Eye (tissue), 1 donor: ENCODE measurements around the gene MGAT4B.

ENCODE experiments used
- DNase-seq: peaks from one replicate; pipeline ENCODE4 v3.0.0-alpha.2; 2015

MGAT4B gene

GRCh38 chr5:179825655-179826182 lies 19.1 kb upstream of the MGAT4B start:
- DNase-seq, result no peak

GRCh38 chr5:179824745-179825112 lies 18.1 kb upstream of the MGAT4B start:
- no peak for DNase-seq

GRCh38 chr5:179823937-179824744 lies 17.5 kb upstream of the MGAT4B start:
- no peak for DNase-seq

- DNase-seq, result no peak
Observed at GRCh38 chr5:179822444-179822990, 15.9 kb upstream of the MGAT4B start.

GRCh38 chr5:179822059-179822432 lies 15.4 kb upstream of the MGAT4B start:
- DNase-seq, result no peak

- peak; percentile 92 for DNase-seq
Observed at GRCh38 chr5:179821298-179822058, 14.8 kb upstream of the MGAT4B start.

- peak; percentile 95 for DNase-seq
Observed at GRCh38 chr5:179820483-179821297, 14.0 kb upstream of the MGAT4B start, which contains the start of gene SQSTM1. SQSTM1 (plus strand) TSS chr5:179820905; CDS start chr5:179820937, 32 bp downstream.

- no peak for DNase-seq
Observed at GRCh38 chr5:179820127-179820482, 13.4 kb upstream of the MGAT4B start.

GRCh38 chr5:179819296-179820126 lies 12.8 kb upstream of the MGAT4B start:
- peak; percentile 73 for DNase-seq

- peak; percentile 89 for DNase-seq
Observed at GRCh38 chr5:179818746-179819295, 12.2 kb upstream of the MGAT4B start.

GRCh38 chr5:179817890-179818745 lies 11.5 kb upstream of the MGAT4B start:
- DNase-seq, result peak; percentile 33

GRCh38 chr5:179817470-179817840 lies 10.8 kb upstream of the MGAT4B start:
- DNase-seq, result no peak

GRCh38 chr5:179816796-179817469 lies 10.3 kb upstream of the MGAT4B start:
- peak; percentile 46 for DNase-seq

GRCh38 chr5:179816401-179816795 lies 9.7 kb upstream of the MGAT4B start:
- no peak for DNase-seq

- no peak for DNase-seq
Observed at GRCh38 chr5:179815491-179816249, 9.0 kb upstream of the MGAT4B start.

GRCh38 chr5:179814090-179814489 lies 7.4 kb upstream of the MGAT4B start:
- DNase-seq, result no peak

GRCh38 chr5:179812997-179813607 lies 6.4 kb upstream of the MGAT4B start:
- no peak for DNase-seq

GRCh38 chr5:179812135-179812825 lies 5.6 kb upstream of the MGAT4B start:
- no peak for DNase-seq
